CD4-positive, alpha-beta T cell treated with Interleukin-4 for 4 hours (primary cell): ENCODE measurements around the gene NEK3.
"Not testable (repeated sequence)": the region's sequence is repeated elsewhere in the genome, so short reads cannot be mapped to it uniquely, and the experiment has no call there.

Experiments
- DNase-seq: peaks from one replicate; pipeline ENCODE4 v3.0.0-alpha.2; 2020

Gene NEK3

DNA sequence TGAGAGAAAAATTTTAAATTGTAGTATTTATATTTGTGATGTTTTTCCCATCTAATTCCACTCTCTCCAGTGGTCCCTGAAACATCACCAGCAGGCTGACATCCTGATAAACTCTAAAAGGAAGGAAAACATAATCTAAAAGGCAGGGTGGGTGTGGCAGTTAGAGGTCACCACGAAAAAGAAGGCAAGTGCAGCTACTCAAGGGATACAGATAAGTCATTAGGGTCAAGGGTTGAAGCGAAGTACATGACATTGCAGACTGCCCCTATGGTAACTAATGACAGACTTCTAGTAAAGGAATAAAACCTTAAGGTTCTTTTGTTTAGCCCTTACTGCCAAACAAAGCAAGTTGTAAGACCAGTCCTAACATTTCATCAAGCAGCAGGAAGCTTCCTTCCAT lies 6.0 kb upstream of the NEK3 start:
- DNase-seq: no peak

DNA sequence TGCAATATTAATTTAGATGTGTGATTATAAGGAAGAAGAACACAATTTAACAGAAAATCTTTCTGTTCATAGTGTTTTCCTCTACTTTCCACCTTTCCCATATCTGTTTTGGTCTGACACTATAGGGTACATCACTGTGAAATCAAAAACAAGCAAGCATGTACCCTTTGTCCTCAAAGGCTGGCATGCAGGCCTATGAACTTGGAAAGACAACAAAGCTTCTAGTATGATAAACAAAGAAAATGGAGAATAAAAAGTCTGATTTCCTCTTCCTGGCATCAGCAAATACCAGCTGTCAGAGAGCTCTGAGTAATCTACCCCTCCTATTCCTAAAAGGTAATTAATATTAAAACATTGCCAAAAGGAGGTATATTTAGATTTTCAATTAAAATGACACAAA lies 5.6 kb upstream of the NEK3 start:
- DNase-seq: no peak

DNA sequence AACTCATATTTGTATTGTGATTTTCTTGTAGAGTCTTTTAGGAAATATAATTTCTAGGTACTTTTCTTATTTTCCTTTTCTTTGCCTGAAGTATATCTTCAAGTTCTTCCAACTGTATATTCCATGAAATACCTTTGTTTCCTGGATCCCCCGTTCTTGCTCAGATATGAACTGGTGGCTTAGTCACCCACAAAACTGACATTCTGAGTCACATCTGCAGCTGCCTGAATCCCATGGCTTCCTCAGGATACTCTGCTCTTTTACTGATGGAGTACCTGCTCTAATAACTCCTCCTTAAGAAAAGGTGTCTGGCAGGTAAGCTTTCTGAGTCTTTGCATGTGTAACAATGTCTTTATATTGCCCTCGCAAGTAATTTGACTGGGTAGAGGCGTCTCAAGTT lies 4.5 kb upstream of the NEK3 start:
- DNase-seq: not testable (repeated sequence)

DNA sequence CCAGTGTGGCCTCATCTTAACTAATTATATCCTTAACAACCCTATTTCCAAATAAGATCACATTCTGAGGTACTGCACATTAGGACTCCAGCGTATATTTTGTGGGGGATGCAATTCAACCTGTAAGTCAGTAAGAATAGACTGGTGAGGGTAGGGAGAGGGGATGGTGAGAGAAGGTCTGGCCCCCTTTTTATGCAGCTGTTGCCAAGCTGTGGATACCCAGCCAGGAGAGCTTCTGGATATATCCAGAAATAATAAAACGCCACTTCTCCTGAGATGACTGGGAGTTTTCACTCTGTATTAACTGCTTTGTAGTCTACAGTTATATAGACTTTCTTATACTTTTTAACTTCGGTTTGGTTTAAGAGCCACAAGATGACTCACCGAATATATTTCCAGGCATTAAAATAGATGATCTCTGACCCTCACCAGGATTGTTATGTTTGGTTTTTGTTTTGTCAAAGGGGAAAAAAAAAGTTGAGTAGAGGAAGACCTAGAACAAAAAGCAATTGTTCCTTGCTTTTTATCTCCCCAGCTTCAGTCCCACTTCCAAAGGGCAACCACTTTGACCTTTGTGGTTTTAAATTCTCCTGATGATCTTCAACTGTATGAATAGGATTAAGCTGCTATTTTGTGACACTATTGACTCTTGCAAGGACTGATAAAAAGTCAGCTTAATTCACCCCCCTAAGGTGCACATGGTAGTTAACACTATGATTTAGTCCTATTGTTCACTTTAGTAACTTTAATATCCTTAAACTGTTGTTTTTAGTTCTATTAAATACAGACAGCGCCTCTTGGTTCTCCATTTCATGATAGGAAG lies 3.1 kb upstream of the NEK3 start:
- DNase-seq: no peak

DNA sequence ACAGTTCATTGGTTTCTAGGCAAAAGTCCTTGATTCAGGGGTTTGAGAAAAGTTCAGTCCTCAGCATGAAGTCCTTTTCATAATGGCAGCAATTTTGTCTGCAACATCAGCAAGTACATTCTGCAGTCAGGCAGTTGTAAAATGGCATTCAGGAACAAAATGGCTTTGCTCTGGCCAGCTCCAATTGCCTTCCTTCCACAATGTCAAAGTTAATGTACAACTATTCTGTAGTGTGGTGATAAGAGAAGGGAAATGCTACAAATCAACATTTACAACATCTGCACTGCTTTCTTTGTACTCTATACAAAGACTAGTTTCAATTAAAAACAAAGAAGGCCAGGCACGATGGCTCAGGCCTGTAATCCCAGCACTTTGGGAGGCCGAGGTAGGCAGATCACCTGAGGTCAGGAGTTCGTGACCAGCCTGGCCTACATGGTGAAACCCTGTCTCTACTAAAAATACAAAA lies 1.8 kb upstream of the NEK3 start:
- no peak for DNase-seq

DNA sequence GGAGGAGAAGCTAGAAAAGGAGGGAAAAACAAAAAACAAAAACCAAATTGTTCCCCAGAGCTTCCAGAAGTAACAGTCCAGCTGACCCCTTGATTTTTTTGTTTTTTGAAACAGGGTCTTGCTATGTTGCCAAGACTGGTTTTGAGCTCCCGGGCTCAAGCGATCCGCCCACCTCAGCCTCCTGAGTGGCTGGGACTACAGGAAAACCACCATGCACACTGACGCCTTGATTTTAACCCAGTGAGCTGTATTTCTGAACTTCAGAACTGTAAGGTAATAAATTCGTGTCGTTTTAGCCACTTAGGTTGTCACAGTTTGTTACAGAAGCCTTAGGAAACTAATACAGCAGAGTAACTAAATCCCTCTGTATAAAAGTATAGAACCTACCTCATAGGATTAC lies 1.1 kb upstream of the NEK3 start:
- DNase-seq: no peak

DNA sequence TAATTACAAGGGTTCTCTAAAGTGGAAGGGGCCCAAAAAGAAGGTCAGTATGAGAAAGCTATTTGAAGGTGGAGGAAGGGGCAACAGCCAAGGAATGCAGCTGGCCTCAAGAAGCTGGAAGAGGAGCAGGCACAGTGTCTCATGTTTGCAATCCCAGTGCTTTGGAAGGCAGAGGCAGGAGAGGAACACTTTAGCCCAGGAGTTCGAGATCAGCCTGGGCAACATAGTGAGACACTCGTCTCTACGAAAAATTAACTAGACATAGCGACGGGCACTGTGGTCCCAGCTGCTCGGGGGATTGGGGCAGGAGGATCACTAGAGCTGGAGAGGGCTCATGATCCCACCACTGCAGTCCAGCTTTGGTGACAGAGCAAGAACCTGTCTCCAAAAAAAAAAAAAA lies 656 bp upstream of the NEK3 start:
- no peak for DNase-seq

DNA sequence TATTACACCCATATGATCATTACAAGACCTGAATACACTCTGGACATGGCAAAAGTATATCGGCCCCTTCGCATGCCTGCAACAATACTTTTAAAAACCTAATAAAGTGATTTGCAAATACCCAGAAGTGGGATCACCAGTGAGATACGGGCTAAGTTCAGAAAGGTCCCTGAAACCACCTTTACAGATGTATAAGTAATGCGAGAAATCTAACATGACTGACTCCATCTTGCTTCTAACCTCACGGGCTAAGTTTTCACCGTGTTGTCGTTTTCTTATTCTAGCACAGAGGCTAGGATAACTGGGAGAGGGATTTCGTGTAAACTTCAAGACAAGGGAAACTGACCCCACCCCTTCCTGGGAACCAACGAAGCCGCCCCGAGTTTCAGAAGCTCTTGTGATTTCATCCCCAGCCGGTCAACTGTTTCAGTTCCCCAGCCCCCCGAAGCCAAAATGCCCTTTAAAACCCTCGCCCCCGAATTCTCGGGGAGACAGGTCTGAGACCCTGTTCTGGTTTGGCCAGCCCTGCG lies 703 bp downstream of the NEK3 start:
- peak; percentile 24 for DNase-seq

DNA sequence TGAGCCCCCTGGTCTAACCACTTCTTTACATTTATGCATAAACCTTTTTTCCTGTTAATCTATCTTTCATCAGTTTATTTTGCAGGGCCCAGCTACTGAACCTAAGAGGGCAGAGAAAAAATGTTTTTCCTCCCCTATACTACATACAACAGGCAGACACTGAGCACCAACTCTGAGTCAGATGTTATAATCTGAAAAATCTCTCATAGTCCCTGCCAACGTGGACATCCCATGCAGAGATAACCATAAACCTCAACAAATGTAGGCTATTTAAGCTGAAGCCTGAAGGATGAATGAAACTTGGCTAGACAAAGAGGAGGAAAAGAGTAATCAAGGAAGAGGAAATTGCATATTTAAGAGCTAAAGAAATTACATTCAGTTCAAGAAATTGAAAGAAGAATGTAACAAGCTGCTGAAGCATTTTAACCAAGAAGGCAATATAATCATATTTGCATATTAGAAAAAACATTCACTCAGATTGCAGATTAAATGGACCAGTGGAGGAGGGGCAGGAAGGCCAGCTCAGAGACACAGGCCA lies 2.6 kb downstream of the NEK3 start:
- no peak for DNase-seq

DNA sequence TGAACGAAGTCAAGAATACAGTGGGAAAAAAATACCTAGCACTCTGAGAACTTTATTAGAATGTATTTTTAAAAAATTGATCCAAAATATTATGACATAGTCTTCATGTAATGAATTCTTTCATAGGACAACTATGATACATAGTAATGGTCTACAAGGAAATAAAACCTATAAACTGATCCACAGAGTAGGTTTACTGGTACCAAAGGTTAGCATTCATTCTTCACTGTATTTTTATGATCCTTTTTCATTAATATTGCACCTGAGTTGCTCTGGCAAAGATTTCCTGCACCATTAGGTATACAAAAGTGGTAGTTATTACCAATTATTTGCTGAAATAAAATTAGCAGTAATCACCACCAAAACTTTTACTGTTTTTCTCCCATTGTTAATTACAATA lies 4.2 kb downstream of the NEK3 start:
- no peak for DNase-seq

DNA sequence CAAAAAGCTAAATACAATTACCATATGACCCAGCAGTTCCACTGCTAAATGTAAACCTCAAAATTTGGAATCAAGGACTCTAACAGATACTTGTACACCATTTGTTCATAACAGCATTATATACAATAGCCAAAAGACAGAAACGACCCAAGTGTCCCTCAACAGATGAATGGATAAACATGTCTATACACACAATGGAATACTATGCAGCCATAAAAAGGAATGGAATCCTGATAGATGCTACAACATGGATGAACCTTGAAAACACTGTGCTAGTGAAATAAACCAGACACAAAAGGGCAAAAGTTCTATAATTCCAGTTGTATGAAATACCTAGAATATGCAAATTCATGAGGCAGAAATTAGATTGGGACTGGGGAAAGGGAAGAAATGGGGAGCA lies 12.2 kb downstream of the NEK3 start:
- no peak for DNase-seq

DNA sequence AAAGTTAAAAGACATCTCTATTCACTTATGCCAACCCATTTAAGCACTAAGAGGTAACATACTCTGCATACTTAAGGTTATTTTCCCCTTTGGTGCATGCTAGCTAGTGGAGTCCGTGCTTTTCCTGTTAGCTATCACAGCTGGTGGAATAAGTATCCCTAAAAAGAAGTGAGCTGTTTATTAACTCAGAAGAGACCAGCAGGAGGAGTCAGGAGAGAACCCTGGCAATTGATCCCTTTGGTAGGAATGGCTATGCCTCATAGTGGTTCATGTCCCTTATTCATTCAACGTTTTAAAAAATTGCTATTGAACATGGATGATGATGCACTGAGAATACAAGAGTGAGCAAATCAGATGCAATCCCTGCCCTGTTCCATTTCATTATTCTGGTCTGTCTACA lies 18.1 kb downstream of the NEK3 start:
- DNase-seq: no peak

DNA sequence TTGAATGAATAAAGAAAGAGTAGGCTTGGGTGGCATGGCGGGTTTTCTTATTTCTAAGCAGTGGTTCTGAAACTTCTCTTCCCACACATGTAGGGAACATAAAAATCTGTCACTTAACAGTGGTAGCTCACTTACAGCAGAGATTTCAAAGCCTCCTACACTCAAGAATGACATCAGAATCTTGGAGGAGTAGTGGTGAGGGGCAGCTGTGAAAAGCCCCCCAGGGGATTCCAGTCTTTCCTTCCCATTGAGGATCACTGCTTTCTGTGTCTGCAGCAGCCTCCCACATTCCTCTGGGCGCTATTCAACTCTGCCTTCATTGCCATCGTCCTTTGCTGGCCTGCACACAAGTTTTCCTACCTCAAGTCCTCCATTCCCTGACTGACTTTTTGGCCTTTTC lies 21.9 kb downstream of the NEK3 start:
- no peak for DNase-seq

DNA sequence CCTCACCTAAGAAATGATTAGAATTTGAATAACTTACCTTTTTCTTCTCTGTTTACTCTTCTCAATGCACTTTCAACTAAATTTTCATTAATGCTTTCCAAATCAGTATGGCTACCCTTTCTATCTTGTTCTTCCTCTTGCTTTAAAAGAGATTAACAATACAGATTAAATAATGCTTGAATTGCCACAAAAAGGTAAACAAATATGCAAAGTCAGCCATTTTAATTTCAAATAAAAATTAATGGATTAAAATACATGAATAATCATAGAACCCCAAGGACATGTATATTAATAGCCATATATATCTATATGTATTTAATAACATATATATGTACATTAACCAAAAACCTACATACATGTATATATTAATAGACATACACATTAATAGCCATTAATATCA lies 22.6 kb downstream of the NEK3 start:
- no peak for DNase-seq

DNA sequence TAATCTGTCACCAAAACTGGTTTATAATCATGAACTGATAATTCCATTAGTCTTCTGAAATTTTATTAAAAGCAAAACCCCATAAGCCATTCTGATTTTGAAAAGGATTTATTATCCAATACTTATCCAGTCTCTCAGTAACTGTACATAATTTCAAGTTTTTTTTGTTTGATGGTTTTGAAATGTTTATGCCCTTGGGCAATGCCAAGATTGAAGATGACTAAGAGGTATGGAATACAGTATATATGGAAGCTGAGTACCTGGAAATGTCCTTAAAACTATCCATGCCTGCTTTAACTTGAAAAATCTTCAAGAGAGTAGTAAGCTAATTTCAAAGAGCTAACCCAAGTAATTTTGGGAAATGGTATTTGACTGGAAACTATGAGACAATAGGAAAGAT lies 28.8 kb downstream of the NEK3 start:
- DNase-seq: no peak

DNA sequence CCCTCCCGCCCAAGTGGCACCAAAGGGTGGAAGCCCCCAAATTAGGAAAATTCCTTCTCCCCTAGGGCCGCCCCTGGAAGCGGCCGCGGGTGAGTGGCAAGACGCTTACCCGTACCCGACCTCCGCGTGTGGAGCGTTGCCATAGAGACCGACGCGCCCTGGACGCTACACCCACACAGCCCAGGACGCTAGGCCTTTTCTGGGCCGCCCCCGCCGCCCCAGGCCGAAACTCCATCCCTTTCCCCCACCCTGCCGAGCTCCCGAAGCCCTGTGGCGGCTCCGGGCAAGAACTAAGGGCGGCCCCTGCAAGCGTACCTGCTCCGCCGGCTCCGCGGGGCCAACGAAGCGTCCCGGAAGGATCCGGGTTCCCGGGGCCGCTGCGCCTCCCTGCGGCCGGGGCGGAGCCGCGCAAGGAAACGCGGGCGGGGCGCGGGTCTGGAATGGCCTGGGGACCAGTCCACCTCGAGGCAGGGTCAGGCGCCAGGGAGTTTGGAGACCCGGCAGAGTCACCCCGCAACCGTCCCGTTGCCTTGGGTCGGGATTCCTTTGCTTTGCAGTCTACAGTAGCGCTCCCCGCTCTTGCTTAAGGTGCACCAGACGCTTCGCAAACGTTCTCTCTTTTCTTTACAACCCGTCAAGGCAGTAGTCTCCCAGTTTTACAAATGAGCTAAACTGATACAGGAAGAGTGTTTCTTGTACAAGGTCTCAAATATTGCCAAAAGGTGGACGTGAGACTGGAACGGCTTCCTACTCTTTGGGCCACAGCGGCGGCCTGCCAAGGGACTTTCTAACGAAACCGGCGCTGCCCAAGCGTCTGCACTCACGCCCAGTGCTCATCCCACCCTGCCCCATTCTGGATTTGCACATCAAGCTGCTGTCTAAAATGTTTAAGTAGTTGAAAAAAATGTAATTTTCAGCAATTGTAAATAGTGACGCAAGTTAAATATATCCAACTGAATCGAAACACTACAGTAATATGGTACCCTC lies 30.4 kb downstream of the NEK3 start, which contains the start of gene NEK5:
TSS of gene NEK5 (minus strand) at position 360 of the 987 bp plus-strand sequence. CDS start 1,591 bp downstream, outside the sequence.
- DNase-seq: peak; percentile 26

DNA sequence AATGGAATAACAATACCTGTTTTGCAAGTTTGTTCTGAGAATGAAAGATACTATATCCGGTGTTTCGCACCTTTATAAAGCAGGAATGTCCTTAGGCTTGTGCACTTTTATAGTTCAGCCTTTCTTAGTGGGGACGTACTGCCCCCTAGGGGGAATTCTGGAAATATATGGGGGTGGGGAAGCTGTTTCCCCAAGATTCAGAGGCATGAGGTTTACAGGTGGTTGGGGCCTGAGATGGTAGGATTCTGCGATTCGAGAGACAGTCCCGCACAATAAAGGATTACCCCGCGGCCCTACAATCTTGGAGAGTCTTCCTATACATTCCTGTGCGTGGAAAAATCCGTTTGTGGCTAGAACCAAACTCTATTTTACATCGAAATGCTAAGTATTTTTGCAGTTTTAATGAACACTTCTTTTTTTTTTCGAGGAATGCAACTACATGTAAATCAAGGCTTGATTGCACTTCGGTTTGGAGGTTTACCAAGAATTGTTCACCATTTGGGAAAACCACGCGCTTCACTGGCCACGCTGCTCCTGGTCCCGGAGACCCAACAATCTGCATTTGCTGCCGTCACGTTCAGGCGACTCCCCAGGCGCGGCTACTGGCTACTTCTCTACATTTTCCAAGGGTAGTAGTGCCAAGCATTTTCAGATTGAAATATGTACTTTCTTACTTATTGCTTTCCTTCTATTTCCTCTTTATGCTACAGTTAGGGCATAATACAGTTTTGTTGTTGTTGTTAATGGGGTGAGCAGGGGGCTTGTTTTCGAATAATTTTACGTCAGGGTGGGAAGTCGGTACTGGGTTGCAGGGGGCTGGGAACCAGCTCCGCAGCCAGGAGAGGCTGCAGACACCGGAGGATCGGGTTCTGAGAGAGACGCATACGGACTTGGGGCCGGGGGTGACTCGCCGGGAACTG lies 31.4 kb downstream of the NEK3 start:
- DNase-seq: peak; percentile 67

DNA sequence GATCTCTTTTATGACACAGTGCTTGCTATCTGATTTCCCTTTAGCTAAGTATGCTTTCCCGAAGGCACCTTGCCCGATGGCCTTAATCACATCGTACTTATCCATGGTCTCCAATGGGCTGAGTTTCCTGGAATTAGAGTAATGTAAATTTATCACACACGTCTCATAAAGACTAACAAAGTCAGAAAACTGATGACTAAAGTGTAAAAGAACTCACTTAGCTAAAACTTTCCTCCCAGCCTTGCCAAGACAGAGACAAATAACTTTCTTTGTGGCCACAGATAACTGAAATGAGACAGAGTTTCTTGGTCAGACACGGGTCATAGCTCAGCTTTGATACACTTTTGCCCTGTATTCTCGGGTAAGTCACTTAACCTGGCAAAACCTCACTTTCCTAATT lies 32.0 kb downstream of the NEK3 start:
- no peak for DNase-seq

DNA sequence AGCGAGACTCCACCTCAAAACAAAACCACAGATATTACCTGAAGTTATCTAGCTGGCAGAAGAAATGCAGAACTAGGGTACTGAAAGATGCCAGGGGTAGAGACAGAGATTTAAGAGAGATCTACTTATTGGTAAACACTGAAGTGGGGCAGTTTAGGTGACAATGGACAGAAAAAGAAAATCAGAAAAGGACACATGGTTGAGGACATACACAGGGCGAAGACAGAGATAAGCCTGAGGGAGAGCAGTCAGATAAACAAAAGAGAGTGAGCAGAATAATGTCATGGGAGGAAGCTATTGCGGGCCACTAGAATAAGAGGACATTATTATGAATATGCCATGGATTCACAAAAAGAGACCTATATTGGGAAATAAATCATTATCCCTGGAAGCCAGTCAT lies 33.9 kb downstream of the NEK3 start:
- no peak for DNase-seq

DNA sequence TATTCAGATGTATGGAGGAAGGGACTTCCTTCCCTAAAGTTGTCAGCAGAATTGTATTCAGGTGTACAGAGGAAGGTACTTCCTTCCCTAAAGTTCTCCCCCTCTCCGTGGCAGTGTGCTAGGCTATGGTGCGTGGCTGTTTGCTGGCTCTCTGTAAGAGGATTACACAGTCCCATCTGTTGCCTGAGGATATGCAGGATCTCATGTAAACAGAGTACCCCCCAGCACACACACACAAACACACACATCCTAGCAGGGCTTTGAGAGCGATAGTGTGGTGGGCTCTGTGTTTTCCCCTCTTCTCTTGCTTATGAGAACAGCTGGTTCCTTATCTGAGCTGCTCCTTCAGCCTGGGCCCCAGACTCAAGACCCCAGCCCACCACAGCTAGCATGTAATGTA lies 40.8 kb downstream of the NEK3 start:
- DNase-seq: no peak

DNA sequence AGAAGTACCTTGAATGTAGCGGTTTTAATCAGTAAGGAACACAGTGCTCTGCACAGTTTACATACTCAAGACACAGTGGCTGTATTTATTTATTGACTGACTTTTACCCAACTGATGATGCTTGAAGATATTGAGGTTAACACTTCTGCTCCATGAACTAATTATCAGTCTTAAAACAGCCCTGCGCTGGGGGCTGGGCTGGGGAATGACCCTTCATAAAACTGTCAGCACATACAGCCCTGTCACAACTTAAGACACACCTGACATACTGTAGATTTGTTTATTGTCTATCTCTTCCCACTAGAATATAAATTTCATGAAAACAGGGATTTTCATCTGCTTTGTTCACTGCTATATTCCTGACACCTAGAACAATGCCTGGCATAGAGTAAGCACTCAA lies 41.3 kb downstream of the NEK3 start:
- DNase-seq: no peak

DNA sequence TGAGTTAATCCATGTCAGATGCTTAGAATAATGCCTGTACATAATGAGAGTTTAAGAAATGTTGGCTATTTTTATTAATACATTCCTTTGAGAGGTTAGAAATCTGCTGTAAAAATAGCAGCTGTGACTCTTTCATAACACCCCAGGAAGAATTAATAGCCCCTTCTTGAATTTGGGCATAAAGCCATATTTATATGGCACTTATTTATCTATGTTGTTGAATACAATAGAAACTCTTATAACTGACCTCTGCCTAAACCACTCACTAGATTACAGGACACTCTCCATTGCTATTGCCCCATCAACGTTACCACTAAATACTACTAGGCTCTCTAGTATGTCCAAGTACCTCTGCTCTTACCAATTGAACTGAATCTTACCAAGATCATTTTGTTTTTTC lies 46.8 kb downstream of the NEK3 start:
- no peak for DNase-seq
